Activated CD4-positive, alpha-beta T cell treated with anti-CD3 and anti-CD28 coated beads for 36 hours (primary cell): ENCODE results near the gene MEI1. TPM values are rescaled to one million over a fixed set of nuclear protein-coding genes. Genes with fewer than 3 reads are reported as not detected.
A peak's percentile ranks its signal among the peaks of the same experiment; 100 is the strongest.

Source experiments
- ATAC-seq: fragments of 200-7000 bp; cut with Tn5 transposase; one replicate; pipeline ENCODE4 v1.10.0; 2021; ENCODE audit warnings: mild to moderate bottlenecking, moderate library complexity
- CTCF ChIA-PET: fragments of 350-600 bp; sonication (Branson Sonifier 250); formaldehyde crosslinking; loops from one replicate; lab custom pipeline; 2021; ENCODE audit warnings: antibody characterized with exemption; lab: Charles Lee
- POLR2A ChIA-PET: fragments of 350-600 bp; sonication (Branson Sonifier 250); formaldehyde crosslinking; loops from one replicate; lab custom pipeline; 2021; ENCODE audit warnings: antibody characterized with exemption, inconsistent platforms; lab: Charles Lee
- DNase-seq: peaks from one replicate; pipeline ENCODE4 v3.0.0-alpha.2; 2020
- H3K27ac Mint-ChIP-seq: one replicate; pipeline ENCODE4 v1.8.0; 2021; ENCODE audit warnings: mixed read lengths
- H3K27me3 Mint-ChIP-seq: one replicate; pipeline ENCODE4 v1.8.0; 2021; ENCODE audit warnings: mixed read lengths
- H3K36me3 Mint-ChIP-seq: one replicate; pipeline ENCODE4 v1.8.0; 2021; ENCODE audit warnings: low read depth, mixed read lengths
- H3K4me1 Mint-ChIP-seq: one replicate; pipeline ENCODE4 v1.8.0; 2021; ENCODE audit warnings: mixed read lengths
- H3K4me3 Mint-ChIP-seq: one replicate; pipeline ENCODE4 v1.8.0; 2021; ENCODE audit warnings: mild to moderate bottlenecking, moderate library complexity, mixed read lengths
- H3K9me3 Mint-ChIP-seq: one replicate; pipeline ENCODE4 v1.8.0; 2021; ENCODE audit warnings: low read depth, mixed read lengths
- intact Hi-C, 2 experiments: fragments of 100-400 bp; cut with DNase I in 1 of 2; cut with micrococcal nuclease in 1 of 2; formaldehyde crosslinking; loops; one replicate each; pipeline versions ENCODE4 v1.14.2 to v1.15.1; 2022 to 2024; cut with DNase I, micrococcal nuclease
- total RNA-seq, 2 experiments: library from RNA; stranded (reverse); gene quantifications; one replicate each; pipeline ENCODE4 v1.2.3, GENCODE V29; 2021

Gene MEI1
- total RNA-seq, 2 experiments from 2014 or later: 31.5 to 36.8 TPM

DNA sequence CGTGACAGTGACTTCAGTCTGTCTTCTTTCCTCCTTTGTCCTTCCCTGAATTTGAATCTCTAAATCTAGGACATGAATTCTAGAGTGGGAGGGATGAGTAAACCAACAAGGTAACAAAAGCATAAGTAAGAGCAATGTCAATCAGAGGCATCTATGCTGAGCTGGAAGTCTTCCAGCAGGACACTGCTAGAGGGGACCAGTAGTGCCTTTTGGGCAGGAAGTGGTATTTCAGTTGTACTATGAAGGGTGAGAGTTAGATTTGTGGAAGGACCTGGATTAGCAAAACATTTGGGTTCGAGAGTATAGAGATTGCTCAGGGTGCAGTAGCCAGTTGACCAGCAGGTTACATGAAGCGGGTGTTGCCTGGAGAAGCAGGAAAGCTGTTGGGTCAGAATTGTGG lies 40.3 kb downstream of the MEI1 start:
- H3K27me3 Mint-ChIP-seq: no peaks in the 10 kb centered on the region
- H3K27ac Mint-ChIP-seq: no peak overlapping the region
- ChIA-PET POLR2A (no interaction called here), CTCF (interaction anchor here (1.3 to 1.5 kb wide), 3 partner anchors 14 to 43 kb away, joined by 3 to 5 read pairs (median 5); no protein-coding TSS in a partner anchor)
- intact Hi-C loops: no loop called here
- no peak overlapping the region for H3K4me3 Mint-ChIP-seq
- no peaks in the 10 kb centered on the region for H3K36me3 Mint-ChIP-seq
- no peak for DNase-seq
- no peaks in the 10 kb centered on the region for H3K4me1 Mint-ChIP-seq
- no peak for ATAC-seq
- H3K9me3 Mint-ChIP-seq: no peaks in the 10 kb centered on the region

DNA sequence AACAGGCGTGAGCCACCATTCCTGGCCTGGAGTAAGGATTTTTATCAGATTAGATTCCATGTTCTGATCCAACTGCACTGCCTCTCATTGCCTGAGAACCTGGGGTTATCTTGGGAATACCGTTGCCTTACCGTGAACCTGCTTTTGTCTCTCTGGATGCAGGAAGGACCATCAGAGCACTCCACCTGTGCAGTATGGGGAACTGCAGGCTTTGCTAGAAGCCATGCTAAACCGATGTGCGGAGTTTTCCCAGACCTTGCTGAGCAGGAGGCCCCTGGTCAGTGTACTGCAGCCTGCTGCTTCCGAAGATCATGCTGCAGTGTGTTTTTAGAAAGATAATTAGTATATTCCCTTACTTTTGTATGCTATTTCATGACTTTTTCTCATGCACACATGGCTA lies 43.6 kb downstream of the MEI1 start:
- Mint-ChIP-seq H3K9me3 (no peaks in the 10 kb centered on the region), H3K4me1 (peaks cover 3% of the 10 kb centered on the region), H3K27me3 (peaks cover 2% of the 10 kb centered on the region), H3K4me3 (no peak overlapping the region), H3K36me3 (no peaks in the 10 kb centered on the region), H3K27ac (no peak overlapping the region)
- DNase-seq (no peak), ATAC-seq (no peak)
- POLR2A ChIA-PET: no interaction called here
- intact Hi-C loops: no loop called here
- CTCF ChIA-PET: interaction anchor here (0.9 to 1.0 kb wide), 2 partner anchors 23 to 223 kb away, joined by 3 to 4 read pairs; no protein-coding TSS in a partner anchor

DNA sequence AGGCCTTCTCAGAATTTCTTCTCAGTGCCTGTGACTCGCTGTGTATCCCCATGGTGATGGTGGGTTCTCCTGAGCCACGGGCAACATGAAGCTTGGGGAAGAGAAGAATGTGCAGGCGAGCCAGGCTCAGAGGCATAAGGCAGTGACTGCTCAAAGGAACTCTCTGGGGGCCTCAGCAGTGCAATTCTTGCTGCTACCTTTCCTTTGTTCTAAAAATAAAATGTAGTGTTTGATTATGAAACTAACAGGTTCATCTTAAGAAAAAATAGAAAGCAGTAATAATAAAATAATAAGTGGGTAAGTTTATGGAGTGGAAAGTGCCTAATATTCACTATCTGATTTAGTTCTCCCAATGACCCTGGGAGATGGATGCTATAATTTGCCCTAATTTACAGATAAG lies 46.7 kb downstream of the MEI1 start:
- Mint-ChIP-seq H3K27ac (no peak overlapping the region), H3K27me3 (peaks cover 6% of the 10 kb centered on the region), H3K4me1 (peaks cover 3% of the 10 kb centered on the region), H3K36me3 (no peaks in the 10 kb centered on the region), H3K4me3 (no peak overlapping the region), H3K9me3 (no peaks in the 10 kb centered on the region)
- ChIA-PET CTCF (interaction anchor here (0.7 to 1.9 kb wide), 22 partner anchors 9 to 607 kb away, joined by 3 to 13 read pairs (median 4); partner anchors contain the start of gene CCDC134), POLR2A (interaction anchor here (1.4 kb wide), 1 partner anchor 334 kb away, joined by 3 read pairs; the partner anchor contains the start of gene SMDT1)
- no peak for DNase-seq
- ATAC-seq: no peak
- intact Hi-C loops: loop anchor here (1.0 to 5.0 kb wide), 3 partner anchors 55 to 195 kb away; partner anchors contain the start of gene CCDC134 (in 2 of the 2)

DNA sequence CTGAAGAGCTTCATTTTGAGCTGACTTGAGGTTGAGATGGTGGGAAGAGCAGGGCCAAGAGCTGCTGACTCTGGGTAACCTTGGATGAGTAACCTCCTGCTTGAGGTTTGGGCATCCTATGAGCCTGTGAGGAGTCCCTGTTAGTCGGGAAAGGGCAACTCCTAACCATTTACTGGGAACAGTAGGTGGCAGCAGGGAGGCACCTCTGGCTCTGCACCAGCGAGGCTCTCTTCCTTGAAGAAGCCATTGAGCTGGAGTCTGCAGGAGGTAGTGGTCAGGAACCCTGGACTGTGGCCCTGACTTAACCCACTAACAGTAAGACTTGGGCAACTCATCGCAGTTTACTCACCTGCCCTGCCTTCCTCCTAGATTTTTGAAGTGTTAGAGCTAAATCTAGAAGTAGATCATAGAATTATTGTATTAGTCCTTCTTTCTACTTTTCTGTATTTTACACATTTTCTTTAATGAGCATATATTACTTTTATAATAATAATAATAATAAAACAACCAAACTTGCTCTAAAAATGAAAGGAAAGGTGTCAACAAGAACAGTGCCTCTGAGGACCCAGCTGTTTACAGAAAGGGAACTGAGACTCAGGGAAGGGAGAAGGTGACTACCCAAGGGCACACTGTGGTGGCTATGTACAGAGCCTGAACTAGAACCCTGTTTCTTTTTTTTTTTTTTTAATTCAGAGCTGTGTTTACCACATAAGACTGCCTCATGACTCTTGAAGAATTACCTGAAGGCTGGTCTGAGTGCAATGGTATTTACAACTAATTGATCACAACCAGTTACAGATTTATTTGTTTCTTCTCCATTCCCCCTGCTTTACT lies 47.5 kb downstream of the MEI1 start:
- CTCF ChIA-PET: interaction anchor here (0.5 to 1.9 kb wide), 27 partner anchors 8 to 606 kb away, joined by 3 to 13 read pairs (median 4); partner anchors contain the start of gene CCDC134
- peaks cover 3% of the 10 kb centered on the region for H3K4me1 Mint-ChIP-seq
- H3K27ac Mint-ChIP-seq: no peak overlapping the region
- no peaks in the 10 kb centered on the region for H3K36me3 Mint-ChIP-seq
- DNase-seq (peak; percentile 74), ATAC-seq (peak; percentile 98)
- H3K27me3 Mint-ChIP-seq: peaks cover 6% of the 10 kb centered on the region
- intact Hi-C loops: loop anchor here (1.0 to 5.0 kb wide), 3 partner anchors 54 to 195 kb away; partner anchors contain the start of gene CCDC134 (in 2 of the 2)
- no peak overlapping the region for H3K4me3 Mint-ChIP-seq
- POLR2A ChIA-PET: interaction anchor here (0.6 to 1.4 kb wide), 2 partner anchors 51 to 333 kb away, joined by 3 read pairs; partner anchors contain the start of gene SMDT1
- H3K9me3 Mint-ChIP-seq: no peaks in the 10 kb centered on the region

DNA sequence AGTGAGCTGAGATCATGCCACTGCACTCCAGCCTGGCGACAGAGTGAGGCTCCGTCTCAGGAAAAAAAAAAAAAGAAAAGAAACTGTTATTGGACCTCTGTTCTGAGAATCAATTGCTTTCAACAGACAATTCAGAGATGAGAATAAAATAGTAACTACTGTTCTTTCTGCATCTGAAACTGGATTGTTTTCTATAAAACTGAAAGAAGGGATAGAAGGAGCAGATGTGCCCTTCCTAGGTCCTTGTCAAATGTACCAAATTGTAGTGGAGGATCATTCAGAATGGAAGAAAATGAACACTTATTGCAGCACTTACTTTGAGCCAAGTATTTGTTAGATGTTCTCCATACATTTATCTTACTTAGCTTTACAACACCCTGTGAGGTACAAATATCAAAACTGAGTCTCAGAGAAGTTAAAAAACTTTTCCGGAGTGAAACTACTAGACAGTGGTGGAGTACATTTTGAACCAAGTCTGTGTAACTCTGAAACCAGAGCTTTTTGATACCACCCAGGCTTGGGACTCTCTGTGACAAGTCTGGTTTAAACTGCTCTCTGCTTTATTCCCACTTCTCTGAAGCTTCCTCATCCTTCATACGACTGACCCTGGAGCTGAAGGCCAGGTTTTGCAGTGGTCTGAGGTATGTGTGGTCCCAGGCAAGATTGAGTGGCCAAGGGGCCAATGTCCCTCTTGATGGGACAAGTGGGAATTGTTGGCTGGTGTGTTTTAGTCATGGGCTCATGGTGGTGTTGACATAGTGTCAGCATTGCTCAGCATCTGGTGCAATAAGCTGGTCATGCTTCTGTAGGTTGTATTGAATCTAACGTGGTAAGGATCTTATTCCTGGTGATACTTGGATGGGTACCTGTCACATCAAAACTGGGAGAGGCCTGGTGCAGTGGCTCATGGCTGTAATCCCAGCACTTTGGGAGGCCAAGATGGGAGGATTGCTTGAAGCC lies 53.0 kb downstream of the MEI1 start:
- intact Hi-C loops: no loop called here
- Mint-ChIP-seq H3K36me3 (no peaks in the 10 kb centered on the region), H3K4me1 (no peaks in the 10 kb centered on the region), H3K9me3 (no peaks in the 10 kb centered on the region), H3K27me3 (peaks cover 3% of the 10 kb centered on the region), H3K4me3 (no peak overlapping the region), H3K27ac (peak overlapping the region; percentile 33)
- no peak for DNase-seq
- ChIA-PET CTCF (interaction anchor here (0.6 kb wide), 1 partner anchor 270 kb away, joined by 6 read pairs; no protein-coding TSS in a partner anchor), POLR2A (interaction anchor here (1.6 kb wide), 1 partner anchor 187 kb away, joined by 3 read pairs; no protein-coding TSS in a partner anchor)
- ATAC-seq: peak; percentile 84

DNA sequence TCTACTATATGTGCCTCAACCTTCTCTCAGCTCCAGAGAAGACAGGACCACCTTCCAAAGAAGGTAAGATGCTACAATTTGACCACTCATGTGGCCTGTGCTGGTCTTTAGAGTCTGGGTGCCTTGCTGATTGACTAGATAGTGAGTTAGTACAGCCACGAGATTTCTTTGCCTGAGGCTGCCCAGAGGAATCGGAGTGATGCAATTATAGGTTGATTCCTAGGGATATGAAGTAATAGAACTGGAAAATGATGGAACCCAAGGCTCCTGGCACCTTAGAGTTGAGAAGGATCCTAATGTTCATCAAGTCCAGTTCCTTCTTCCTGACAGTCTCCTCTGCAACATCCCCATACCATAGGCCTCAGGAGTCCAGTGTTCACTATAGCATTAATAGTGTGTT lies 54.7 kb downstream of the MEI1 start:
- Mint-ChIP-seq H3K27ac (no peak overlapping the region), H3K27me3 (peaks cover 3% of the 10 kb centered on the region), H3K36me3 (no peaks in the 10 kb centered on the region), H3K4me1 (no peaks in the 10 kb centered on the region), H3K9me3 (no peaks in the 10 kb centered on the region), H3K4me3 (no peak overlapping the region)
- ATAC-seq (no peak), DNase-seq (no peak)
- POLR2A ChIA-PET: no interaction called here
- intact Hi-C loops: no loop called here
- CTCF ChIA-PET: no interaction called here

DNA sequence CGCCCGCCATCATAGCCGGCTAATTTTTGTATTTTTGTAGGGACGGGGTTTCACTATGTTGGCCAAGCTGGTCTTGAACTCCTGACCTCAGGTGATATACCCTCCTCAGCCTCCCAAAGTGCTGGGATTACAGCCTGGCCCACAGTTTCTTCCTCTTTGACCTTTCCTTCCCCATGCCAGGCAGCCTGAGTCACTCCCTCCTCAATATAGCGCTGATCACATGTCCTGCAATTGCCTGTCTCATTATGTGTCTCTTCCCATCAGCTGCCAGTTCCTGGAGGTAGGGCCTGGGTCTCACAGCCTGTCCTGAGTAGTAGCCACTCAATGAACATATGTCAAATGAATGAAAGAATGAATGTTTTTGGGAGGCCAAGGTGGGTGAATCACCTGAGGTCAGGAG lies 58.2 kb downstream of the MEI1 start:
- ATAC-seq: no peak
- intact Hi-C loops: no loop called here
- no peak overlapping the region for H3K4me3 Mint-ChIP-seq
- no peaks in the 10 kb centered on the region for H3K4me1 Mint-ChIP-seq
- DNase-seq: no peak
- POLR2A ChIA-PET: no interaction called here
- CTCF ChIA-PET: interaction anchor here (1.0 kb wide), 1 partner anchor 11 kb away, joined by 4 read pairs; no protein-coding TSS in a partner anchor
- H3K27ac Mint-ChIP-seq: no peak overlapping the region
- no peaks in the 10 kb centered on the region for H3K9me3 Mint-ChIP-seq
- H3K27me3 Mint-ChIP-seq: no peaks in the 10 kb centered on the region
- H3K36me3 Mint-ChIP-seq: no peaks in the 10 kb centered on the region

DNA sequence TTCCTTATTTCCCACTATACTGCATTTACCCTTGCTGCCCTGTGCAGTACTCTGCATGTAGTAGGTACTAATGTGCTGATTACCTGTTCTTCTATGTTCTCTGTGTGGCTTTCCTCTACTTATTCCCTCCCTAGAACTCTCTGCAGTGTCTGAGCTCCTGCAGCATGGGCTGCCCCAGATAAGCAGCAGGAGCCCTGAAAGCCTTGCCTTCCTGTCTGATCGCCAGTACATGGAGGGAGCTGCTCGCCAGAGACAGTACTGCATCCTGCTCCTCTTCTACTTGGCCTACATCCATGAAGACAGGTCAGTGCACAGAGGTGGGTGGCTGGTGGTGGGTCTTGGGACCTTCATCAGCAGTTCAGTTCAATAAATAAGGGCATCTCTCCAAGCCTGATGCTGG lies 58.9 kb downstream of the MEI1 start:
- CTCF ChIA-PET: interaction anchor here (1.0 kb wide), 1 partner anchor 12 kb away, joined by 4 read pairs; no protein-coding TSS in a partner anchor
- no peaks in the 10 kb centered on the region for H3K4me1 Mint-ChIP-seq
- no peak overlapping the region for H3K27ac Mint-ChIP-seq
- DNase-seq: no peak
- ATAC-seq: no peak
- POLR2A ChIA-PET: no interaction called here
- no peaks in the 10 kb centered on the region for H3K36me3 Mint-ChIP-seq
- intact Hi-C loops: no loop called here
- H3K4me3 Mint-ChIP-seq: no peak overlapping the region
- H3K27me3 Mint-ChIP-seq: no peaks in the 10 kb centered on the region
- H3K9me3 Mint-ChIP-seq: no peaks in the 10 kb centered on the region

DNA sequence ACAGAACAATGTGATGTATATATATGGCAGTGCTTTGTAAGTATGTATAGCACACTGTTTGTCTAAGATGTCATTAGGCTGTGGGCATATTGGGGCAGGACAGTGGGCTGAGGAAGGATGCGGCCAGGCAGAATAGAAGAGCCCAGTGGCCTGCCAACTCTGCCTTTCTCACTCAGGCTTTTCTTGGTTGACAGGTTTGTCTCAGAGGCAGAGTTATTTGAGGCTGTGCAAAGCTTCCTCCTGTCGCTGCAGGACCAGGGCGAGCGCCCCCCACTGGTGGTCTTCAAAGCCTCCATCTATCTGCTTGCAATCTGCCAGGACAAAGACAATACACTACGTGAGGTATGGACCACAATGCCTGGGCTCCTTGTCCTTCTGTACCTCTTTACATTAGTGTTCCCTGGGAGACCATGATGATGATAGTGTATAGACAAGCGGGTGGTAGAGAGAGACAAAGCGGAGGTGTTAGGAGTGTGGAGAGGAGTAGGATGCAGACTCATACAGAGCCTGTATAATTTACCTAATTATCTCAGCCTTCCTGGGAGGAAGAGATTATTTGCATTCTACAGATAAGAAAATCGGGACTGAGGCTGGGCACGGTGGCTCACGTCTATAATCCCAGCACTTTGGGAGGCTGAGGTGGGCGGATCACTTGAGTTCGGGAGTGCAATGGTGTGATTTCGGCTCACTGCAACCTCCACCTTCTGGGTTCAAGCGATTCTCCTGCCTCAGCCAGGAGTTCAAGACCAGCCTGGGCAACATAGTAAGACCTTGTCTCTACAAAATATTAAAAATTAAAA lies 63.9 kb downstream of the MEI1 start:
- Mint-ChIP-seq H3K4me3 (no peak overlapping the region), H3K36me3 (no peaks in the 10 kb centered on the region), H3K9me3 (no peaks in the 10 kb centered on the region), H3K4me1 (peaks cover 6% of the 10 kb centered on the region), H3K27me3 (no peaks in the 10 kb centered on the region), H3K27ac (no peak overlapping the region)
- DNase-seq: peak; percentile 67
- ChIA-PET CTCF (no interaction called here), POLR2A (no interaction called here)
- intact Hi-C loops: no loop called here
- peak; percentile 55 for ATAC-seq

DNA sequence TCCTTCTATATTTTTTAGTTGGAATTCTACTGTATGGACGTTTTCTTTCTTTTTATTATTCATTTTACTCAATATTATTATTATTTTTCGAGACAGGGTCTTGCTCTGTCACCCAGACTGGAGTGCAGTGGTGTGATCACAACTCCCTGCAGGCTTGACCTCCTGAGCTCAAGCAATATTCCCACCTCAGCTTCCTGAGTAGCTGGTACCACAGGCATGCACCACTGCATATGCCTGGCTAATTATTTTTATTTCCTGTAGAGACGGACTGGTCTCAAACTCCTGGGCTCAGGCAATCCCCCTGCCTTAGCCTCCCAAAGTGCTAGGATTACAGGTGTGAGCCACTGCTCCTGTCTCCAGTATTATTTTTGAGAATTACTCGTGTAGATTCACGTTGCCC lies 67.2 kb downstream of the MEI1 start:
- no peak overlapping the region for H3K4me3 Mint-ChIP-seq
- ChIA-PET CTCF (no interaction called here), POLR2A (no interaction called here)
- DNase-seq (no peak), ATAC-seq (no peak)
- H3K9me3 Mint-ChIP-seq: no peaks in the 10 kb centered on the region
- no peaks in the 10 kb centered on the region for H3K27me3 Mint-ChIP-seq
- no peak overlapping the region for H3K27ac Mint-ChIP-seq
- H3K4me1 Mint-ChIP-seq: peaks cover 9% of the 10 kb centered on the region
- intact Hi-C loops: no loop called here
- H3K36me3 Mint-ChIP-seq: no peaks in the 10 kb centered on the region
